Stimulated activated naive CD8-positive, alpha-beta T cell treated with anti-CD3 and anti-CD28 coated beads, Interleukin-15, Interleukin-2, amounts not matched to agents 100 ng/mL and 50 ng/mL, for 24 hours (primary cell): ENCODE data around the gene PMF1.

Source experiments
- H3K27ac Mint-ChIP-seq: one replicate; pipeline ENCODE4 v1.8.0; 2021; ENCODE audit warnings: mild to moderate bottlenecking, mixed read lengths
- H3K27me3 Mint-ChIP-seq: one replicate; pipeline ENCODE4 v1.8.0; 2021; ENCODE audit warnings: mixed read lengths
- H3K36me3 Mint-ChIP-seq: one replicate; pipeline ENCODE4 v1.8.0; 2021; ENCODE audit warnings: low read depth, mixed read lengths
- H3K4me1 Mint-ChIP-seq: one replicate; pipeline ENCODE4 v1.8.0; 2021; ENCODE audit warnings: low read depth, mixed read lengths
- H3K4me3 Mint-ChIP-seq: one replicate; pipeline ENCODE4 v1.8.0; 2021; ENCODE audit warnings: mild to moderate bottlenecking, mixed read lengths
- H3K9me3 Mint-ChIP-seq: one replicate; pipeline ENCODE4 v1.8.0; 2021; ENCODE audit warnings: mixed read lengths

PMF1 gene

DNA sequence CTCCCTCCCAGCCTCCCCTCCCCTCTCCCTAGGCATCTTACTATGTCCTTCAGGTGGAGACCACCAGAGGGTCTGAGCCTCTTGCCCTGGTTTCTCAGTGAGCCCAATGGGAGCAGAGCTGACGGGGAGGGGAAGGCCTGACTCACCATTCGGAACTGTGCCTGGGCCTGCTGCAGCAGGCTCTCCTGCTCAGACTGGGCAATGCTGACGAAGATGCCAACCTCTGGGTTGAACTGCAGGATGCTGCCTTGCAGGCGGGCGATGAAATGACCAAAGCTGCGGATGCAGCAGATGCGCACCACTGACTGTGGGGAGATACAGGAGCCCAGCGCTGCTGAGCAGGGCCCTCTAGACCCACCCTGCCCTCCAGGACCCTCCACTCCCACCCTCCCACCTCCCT lies 46.1 kb downstream of the PMF1 start:
- H3K27me3 Mint-ChIP-seq, result no peaks in the 10 kb centered on the region
- no peaks in the 10 kb centered on the region for H3K9me3 Mint-ChIP-seq

DNA sequence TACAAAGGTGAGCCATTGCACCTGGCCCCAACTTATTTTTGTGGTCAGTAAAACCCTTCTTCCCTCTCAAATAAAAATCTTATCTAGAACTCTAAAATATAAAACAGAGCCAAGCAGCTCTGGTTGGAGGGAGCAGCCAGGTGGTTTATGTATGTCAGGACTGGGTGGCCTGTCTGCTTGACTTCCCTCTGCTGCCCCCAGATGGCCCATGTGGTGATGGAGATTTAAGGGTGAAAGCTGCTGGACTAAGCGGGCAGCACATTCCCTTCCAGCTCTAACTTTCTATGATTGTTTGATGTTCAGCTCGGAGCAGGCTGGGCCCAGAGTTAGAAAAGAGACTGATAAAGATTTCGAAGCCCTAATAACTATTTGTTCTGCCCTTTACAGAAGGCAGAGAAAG lies 47.0 kb downstream of the PMF1 start:
- H3K4me3 Mint-ChIP-seq, result no peak overlapping the region
- peaks cover 75% of the 10 kb centered on the region for H3K36me3 Mint-ChIP-seq
- no peak overlapping the region for H3K27ac Mint-ChIP-seq
- H3K4me1 Mint-ChIP-seq, result peaks cover 17% of the 10 kb centered on the region
- H3K27me3 Mint-ChIP-seq, result no peaks in the 10 kb centered on the region
- no peaks in the 10 kb centered on the region for H3K9me3 Mint-ChIP-seq

More for the DNA sequence above, 46.1 kb downstream of the PMF1 start:
- Mint-ChIP-seq H3K4me3 (no peak overlapping the region), H3K4me1 (peaks cover 14% of the 10 kb centered on the region), H3K27ac (no peak overlapping the region), H3K36me3 (peaks cover 71% of the 10 kb centered on the region)

- Mint-ChIP-seq H3K36me3 (peaks cover 81% of the 10 kb centered on the region), H3K4me1 (peaks cover 17% of the 10 kb centered on the region), H3K9me3 (no peaks in the 10 kb centered on the region), H3K27me3 (no peaks in the 10 kb centered on the region), H3K4me3 (no peak overlapping the region), H3K27ac (no peak overlapping the region)
Measured at GRCh38 chr1:156260896-156261295, 48.1 kb downstream of the PMF1 start.

DNA sequence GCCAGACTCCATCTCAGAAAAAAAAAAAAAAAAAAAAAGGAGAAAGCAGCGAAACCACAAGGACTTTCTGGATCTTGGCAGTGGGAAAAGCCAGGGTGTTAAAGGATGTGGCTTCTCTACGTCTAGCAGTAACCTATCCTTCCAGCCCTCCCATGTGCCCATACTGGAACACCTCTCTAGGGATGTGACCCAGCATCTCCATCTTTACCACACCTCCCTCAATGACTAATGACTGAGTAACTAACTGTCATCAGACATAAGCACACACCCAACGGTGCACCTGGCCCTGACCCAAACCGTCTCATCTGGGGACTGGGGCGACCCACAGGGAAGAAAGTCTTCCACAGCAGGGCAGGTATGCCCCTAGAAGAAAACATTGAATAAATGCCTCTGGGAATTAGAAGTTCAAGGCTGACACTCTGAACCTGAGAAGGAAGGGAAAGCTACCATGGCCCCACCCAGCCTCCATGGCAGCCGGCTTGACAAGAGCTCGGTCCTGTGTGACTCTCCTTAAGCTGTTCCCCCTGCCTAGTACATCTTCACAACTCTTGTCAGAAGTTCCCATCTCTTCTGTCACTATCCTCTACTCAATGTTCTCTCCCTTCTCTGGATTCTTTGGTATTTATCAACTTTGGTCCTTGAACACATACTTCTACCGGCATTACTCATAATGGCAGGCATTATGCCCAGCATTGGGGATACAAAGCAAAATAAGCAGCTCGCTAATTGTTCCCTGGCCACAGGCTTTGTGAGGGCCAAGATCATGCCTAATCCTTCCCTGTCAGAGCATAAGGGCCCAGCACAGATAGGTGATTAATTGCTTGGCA lies 49.9 kb downstream of the PMF1 start:
- H3K9me3 Mint-ChIP-seq, result no peaks in the 10 kb centered on the region
- H3K36me3 Mint-ChIP-seq, result peaks cover 81% of the 10 kb centered on the region
- H3K4me3 Mint-ChIP-seq, result no peak overlapping the region
- H3K27ac Mint-ChIP-seq, result peak overlapping the region; percentile 40
- H3K27me3 Mint-ChIP-seq, result no peaks in the 10 kb centered on the region
- peaks cover 17% of the 10 kb centered on the region for H3K4me1 Mint-ChIP-seq

DNA sequence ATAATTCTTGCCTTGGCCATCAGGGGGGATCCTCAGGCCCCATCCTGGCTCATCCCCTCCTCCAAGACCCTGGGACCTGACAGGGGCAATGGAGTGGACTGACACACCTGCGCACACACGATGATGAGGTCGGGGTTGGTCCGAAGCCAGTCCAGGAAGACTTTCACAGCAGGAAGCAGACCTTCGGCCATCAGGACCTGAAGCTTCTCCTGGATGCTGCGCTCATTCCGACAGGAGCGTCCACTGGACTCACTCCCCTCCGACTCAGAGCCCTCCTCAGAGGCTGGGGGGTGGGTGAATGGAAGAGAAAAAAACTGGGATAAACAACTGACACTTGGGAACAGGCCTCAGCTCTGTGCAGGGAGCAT lies 50.5 kb downstream of the PMF1 start:
- H3K27ac Mint-ChIP-seq, result peak overlapping the region; percentile 40
- H3K36me3 Mint-ChIP-seq, result peaks cover 81% of the 10 kb centered on the region
- H3K4me3 Mint-ChIP-seq, result no peak overlapping the region
- no peaks in the 10 kb centered on the region for H3K27me3 Mint-ChIP-seq
- H3K4me1 Mint-ChIP-seq, result peaks cover 17% of the 10 kb centered on the region
- H3K9me3 Mint-ChIP-seq, result no peaks in the 10 kb centered on the region

GRCh38 chr1:156266051-156266450 lies 53.2 kb downstream of the PMF1 start:
- no peak overlapping the region for H3K27ac Mint-ChIP-seq
- H3K4me1 Mint-ChIP-seq, result peaks cover 17% of the 10 kb centered on the region
- H3K27me3 Mint-ChIP-seq, result no peaks in the 10 kb centered on the region
- no peak overlapping the region for H3K4me3 Mint-ChIP-seq
- peaks cover 76% of the 10 kb centered on the region for H3K36me3 Mint-ChIP-seq
- H3K9me3 Mint-ChIP-seq, result no peaks in the 10 kb centered on the region

GRCh38 chr1:156268336-156268735 lies 55.5 kb downstream of the PMF1 start:
- Mint-ChIP-seq H3K27me3 (no peaks in the 10 kb centered on the region), H3K27ac (no peak overlapping the region), H3K4me1 (peaks cover 8% of the 10 kb centered on the region), H3K9me3 (no peaks in the 10 kb centered on the region), H3K36me3 (peaks cover 82% of the 10 kb centered on the region), H3K4me3 (no peak overlapping the region)

GRCh38 chr1:156270314-156270713 lies 57.5 kb downstream of the PMF1 start:
- Mint-ChIP-seq H3K4me1 (no peaks in the 10 kb centered on the region), H3K27ac (no peak overlapping the region), H3K27me3 (no peaks in the 10 kb centered on the region), H3K9me3 (no peaks in the 10 kb centered on the region), H3K36me3 (peaks cover 85% of the 10 kb centered on the region), H3K4me3 (no peak overlapping the region)

GRCh38 chr1:156276532-156276931 lies 63.7 kb downstream of the PMF1 start:
- peaks cover 24% of the 10 kb centered on the region for H3K4me1 Mint-ChIP-seq
- no peak overlapping the region for H3K4me3 Mint-ChIP-seq
- no peaks in the 10 kb centered on the region for H3K27me3 Mint-ChIP-seq
- H3K27ac Mint-ChIP-seq, result no peak overlapping the region
- peaks cover 89% of the 10 kb centered on the region for H3K36me3 Mint-ChIP-seq
- H3K9me3 Mint-ChIP-seq, result no peaks in the 10 kb centered on the region

- no peaks in the 10 kb centered on the region for H3K27me3 Mint-ChIP-seq
- peaks cover 88% of the 10 kb centered on the region for H3K36me3 Mint-ChIP-seq
- no peaks in the 10 kb centered on the region for H3K9me3 Mint-ChIP-seq
- no peak overlapping the region for H3K4me3 Mint-ChIP-seq
- H3K4me1 Mint-ChIP-seq, result peaks cover 26% of the 10 kb centered on the region
- no peak overlapping the region for H3K27ac Mint-ChIP-seq
Measured at GRCh38 chr1:156276966-156277381, 64.2 kb downstream of the PMF1 start.

DNA sequence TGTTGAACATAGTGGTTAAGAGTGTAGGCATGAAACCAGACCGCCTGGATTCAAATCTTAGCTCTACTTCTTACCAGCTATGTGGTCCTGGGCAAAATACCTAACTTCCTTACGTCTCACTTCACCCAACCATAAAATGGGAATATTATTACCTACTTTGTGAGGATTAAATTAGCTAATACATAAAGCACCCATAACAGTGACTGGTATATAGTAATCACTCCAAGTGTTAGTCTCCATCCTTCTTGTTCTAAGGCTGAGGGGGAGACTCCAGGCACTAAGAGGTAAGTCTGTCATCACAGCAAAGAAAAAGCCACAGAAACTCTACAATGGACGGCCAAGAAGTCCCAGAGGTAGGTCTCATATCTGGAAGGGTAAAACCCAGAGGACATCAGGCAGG lies 67.0 kb downstream of the PMF1 start:
- Mint-ChIP-seq H3K27ac (peak overlapping the region; percentile 52), H3K4me3 (peak overlapping the region; percentile 96), H3K36me3 (peaks cover 65% of the 10 kb centered on the region)

GRCh38 chr1:156281281-156281680 lies 68.5 kb downstream of the PMF1 start:
- Mint-ChIP-seq H3K27me3 (no peaks in the 10 kb centered on the region), H3K27ac (peak overlapping the region; percentile 98), H3K4me1 (peaks cover 46% of the 10 kb centered on the region), H3K36me3 (peaks cover 55% of the 10 kb centered on the region), H3K4me3 (peak overlapping the region; percentile 96), H3K9me3 (no peaks in the 10 kb centered on the region)

More for the DNA sequence above, 67.0 kb downstream of the PMF1 start:
- Mint-ChIP-seq H3K27me3 (no peaks in the 10 kb centered on the region), H3K4me1 (peaks cover 46% of the 10 kb centered on the region), H3K9me3 (no peaks in the 10 kb centered on the region)

DNA sequence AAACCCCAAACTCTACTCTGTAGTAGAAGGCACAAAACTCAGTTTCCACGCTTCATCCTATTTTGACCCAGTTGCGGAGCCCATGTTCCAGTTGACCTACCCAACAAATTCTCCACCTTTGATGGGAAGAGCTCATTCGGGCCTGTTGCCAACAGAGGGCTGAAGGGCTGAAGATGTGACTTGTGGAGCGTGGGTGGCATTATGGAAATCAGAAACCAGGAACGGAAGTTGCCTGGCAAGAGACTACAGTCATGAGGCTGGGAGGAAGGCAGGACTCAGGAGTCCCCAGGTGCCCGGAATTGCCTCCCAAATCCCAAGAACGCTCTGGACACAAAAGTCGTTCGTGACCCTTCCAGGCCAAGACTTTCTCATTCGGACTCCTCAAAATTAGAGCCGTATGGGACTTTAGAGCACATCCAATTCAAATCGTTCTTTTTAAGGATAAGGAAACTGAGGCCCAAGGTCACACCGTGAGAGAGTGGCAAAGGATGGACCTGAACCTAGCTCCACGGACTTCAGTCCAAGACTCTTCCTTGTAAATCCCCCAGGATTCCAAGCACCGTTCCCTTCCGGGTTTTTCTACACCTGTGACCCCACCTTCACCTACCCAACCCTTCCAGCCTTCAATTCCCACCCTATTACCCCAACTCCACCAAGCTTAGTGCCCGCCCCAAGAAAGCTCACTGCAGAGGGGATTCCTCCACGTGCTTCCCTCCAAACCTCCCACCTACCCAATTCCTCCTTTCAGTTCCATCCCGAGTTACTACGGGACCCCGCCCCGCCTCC lies 69.1 kb downstream of the PMF1 start:
- no peaks in the 10 kb centered on the region for H3K27me3 Mint-ChIP-seq
- peaks cover 46% of the 10 kb centered on the region for H3K4me1 Mint-ChIP-seq

GRCh38 chr1:156282479-156283222 lies 69.8 kb downstream of the PMF1 start, which contains the start of gene SMG5:
Gene SMG5, minus strand, starts transcription at chr1:156282825. Its CDS starts 145 bp downstream, at chr1:156282680.
- Mint-ChIP-seq H3K27me3 (no peaks in the 10 kb centered on the region), H3K9me3 (no peaks in the 10 kb centered on the region), H3K27ac (peak within 1 kb of the TSS; percentile 98)

More for the DNA sequence above, 69.1 kb downstream of the PMF1 start:
- Mint-ChIP-seq H3K36me3 (peaks cover 52% of the 10 kb centered on the region), H3K4me3 (peak overlapping the region; percentile 96), H3K9me3 (no peaks in the 10 kb centered on the region), H3K27ac (peak overlapping the region; percentile 98)

More at GRCh38 chr1:156282479-156283222, 69.8 kb downstream of the PMF1 start, which contains the start of gene SMG5:
- Mint-ChIP-seq H3K4me3 (peak within 1 kb of the TSS; percentile 96), H3K36me3 (peaks cover 44% of the 10 kb centered on the region), H3K4me1 (peaks cover 46% of the 10 kb centered on the region)
